NCI-H2171 (cell line): ENCODE data around the gene TMEM120A.

Experiments used
- DNase-seq: peaks from one replicate; lab custom pipeline; 2025; lab: John Stamatoyannopoulos, UW

The TMEM120A gene

DNA sequence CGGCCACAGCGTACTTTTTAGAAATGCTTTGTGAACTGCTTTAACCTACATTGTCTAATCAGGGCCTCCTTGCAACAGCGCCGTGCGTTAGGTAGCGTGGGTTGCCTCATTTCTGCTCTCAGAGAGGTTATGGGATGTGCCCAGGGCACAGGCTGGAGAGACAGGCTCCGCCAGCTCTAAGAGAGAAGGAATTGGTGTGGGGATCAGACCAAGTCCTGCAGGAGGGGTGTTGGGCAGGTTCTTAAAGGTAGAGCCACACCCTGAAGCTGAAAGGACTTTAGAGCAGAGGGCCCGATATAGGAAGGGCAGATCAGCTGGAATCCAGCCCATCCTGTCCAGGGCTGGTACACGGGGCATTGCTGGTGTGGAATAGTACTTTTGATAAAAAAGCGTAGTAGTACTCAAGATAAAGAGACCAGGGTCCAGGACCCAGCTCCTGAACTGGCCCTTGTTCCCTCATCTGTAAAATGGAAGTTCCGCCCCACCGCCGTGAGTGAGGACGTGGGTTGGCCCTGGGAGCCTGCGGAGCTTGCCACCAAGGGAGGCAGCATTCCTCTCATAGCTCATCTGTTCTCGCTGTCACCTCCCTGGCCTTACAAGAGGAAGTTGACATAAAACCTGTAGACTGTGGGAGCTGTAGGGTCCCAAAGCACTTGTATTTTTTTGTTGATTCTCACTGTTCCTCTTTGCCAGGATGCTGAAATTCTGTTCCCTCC lies 37.2 kb downstream of the TMEM120A start:
- DNase-seq, result no peak

DNA sequence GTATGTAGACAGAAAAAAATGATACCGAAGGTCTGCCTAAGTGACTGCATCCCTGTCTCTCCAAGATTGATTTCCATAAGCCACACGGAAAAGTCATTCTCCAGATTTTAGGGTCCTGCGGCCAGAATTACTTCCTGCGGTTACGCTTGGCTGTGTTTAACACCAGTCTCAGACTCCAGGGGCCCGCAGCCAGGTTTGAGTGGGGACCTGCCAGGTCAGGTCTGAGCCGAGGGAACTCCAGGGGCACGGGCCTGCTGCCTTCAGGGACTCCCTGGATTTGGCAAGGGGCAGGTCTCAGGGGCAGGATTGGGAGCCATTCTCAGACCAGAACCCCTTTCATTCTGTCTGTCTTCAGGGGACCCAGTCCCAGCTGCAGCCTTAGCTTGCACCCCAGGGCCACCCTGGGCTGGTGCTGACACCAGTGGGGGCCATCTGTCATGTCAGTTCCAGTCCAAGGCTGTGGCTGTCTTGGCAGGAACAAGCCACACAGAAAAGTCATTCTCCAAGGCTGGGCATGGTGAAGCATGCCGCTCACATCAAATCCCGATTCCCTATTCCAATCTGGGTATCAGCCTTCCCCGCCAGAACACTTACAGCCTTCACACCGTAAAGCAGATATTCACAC lies 39.0 kb downstream of the TMEM120A start:
- no peak for DNase-seq

DNA sequence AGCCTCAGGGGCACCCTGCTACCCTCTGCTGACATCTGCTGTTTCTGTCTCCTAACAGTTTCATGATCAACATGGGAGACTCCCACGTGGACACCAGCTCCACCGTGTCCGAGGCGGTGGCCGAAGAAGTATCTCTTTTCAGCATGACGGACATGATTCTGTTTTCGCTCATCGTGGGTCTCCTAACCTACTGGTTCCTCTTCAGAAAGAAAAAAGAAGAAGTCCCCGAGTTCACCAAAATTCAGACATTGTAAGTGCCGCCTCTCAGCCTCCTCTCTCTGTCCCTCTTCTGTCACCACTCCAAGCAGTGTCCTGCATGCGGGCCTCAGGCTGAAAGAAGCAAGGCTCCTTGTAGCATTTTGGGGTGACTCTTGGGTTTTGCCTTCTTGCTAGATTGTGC lies 40.5 kb downstream of the TMEM120A start:
- DNase-seq, result no peak

DNA sequence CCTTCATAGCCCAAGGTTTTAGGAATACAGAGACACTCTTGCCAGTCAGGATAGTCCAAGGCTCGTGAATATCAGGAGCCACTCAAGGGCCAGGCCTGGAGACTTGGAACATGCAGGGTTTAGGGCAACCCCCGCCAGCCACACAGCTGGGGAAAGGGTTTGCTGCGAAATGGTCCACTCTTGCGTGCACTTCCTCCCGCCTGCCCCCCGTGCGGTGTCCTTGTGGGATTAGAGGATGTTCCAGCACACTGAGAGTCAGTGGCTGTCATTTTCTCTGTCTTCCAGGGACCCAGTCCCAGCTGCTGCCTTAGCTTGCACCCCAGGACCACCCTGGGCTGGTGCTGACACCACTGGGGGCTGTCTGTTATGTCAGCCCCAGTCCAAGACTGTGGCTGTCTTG lies 41.0 kb downstream of the TMEM120A start:
- DNase-seq, result no peak

DNA sequence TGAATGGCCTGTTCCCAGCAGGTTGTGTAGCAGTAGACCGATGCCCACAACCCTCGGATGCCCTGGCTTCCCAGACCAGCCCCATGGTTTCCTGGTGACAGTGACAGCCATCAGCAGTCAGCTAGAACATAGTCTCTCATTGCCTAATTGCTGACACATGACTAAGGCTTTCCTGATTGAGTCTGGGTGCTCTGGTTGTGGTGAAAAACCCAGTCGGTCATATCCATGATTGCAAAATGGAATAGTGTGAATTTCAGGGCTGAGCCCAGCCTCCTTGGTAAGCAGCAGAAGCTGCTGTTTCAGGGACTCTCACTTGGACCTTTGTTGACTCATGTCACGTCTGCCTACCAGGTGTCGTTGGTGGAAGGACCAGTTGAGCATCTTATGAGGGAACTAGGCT lies 42.9 kb downstream of the TMEM120A start:
- DNase-seq, result no peak

DNA sequence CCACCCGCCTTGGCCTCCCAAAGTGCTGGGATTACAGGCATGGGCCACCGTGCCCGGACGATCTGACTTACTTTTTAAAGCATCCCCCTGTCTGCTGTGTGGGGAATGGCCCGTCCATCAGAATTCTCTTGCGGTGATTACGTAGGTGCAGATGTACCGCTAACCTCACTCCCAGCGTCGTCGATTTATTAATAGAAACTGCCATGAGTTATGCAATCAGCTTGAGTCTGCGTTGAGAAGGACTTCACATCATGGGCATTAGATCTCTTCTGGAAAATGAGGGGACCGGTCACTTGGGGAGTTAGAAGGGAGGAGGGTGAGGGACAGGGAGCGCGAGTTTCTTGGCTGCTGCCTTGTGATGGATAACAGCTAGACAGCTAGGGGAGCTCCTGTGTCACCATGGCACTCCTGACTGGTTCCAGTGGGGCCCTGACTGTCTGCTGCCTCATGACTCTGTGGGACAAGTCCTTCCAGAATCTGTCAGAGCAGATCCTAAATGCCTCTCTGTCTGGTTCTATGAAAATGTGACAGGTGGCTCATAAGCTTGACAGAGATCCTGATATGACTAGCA lies 44.2 kb downstream of the TMEM120A start:
- DNase-seq, result no peak

DNA sequence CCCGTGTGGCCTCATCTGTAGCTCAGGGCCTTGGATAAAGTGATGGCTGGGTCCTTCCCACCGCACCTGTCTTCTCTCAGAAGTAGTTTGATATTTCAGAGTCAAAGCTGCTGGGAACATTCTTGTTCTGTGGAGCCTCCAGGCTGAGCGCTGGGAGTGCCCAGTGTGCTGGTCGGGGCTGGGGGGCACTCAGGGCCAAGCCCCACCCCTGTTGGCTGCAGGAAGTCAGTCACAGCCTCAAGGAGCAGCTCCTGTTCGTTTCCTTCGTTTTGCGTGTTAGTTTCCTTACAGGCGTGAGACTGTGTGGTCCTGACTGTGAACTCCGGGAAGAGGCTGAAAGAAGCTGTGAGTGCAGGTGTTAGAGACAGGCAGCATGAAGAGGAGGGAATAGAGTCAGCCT lies 46.2 kb downstream of the TMEM120A start:
- no peak for DNase-seq

DNA sequence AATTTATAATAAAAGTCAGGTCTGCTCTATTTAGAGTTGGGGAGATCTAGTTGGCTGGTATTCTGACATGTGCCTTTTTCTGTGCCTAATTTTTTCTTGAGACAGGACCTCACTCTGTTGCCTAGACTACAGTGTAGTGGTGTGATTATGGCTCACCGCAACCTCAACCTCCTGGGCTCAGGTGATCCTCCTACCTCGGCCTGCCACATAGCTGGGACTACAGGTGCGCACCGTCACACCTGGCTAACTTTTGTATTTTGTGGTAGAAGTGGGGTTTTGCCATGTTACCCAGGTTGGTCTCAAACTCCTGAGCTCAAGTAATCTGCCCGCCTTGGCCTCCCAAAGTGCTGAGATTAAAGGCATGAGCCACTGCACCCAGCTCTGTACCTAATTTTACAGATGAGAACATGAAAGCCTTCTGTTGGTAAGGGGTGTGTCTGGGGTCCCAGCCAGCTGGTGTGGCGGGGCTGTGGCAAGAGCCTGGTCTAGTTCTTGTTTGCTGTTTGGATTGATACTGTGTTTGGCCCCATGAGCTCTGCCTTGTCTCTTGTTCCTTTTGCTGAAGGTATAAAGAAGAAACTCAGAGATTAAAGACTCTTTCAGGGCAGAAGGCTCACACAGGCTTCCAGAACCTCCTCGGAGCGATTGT lies 48.1 kb downstream of the TMEM120A start:
- DNase-seq, result no peak

DNA sequence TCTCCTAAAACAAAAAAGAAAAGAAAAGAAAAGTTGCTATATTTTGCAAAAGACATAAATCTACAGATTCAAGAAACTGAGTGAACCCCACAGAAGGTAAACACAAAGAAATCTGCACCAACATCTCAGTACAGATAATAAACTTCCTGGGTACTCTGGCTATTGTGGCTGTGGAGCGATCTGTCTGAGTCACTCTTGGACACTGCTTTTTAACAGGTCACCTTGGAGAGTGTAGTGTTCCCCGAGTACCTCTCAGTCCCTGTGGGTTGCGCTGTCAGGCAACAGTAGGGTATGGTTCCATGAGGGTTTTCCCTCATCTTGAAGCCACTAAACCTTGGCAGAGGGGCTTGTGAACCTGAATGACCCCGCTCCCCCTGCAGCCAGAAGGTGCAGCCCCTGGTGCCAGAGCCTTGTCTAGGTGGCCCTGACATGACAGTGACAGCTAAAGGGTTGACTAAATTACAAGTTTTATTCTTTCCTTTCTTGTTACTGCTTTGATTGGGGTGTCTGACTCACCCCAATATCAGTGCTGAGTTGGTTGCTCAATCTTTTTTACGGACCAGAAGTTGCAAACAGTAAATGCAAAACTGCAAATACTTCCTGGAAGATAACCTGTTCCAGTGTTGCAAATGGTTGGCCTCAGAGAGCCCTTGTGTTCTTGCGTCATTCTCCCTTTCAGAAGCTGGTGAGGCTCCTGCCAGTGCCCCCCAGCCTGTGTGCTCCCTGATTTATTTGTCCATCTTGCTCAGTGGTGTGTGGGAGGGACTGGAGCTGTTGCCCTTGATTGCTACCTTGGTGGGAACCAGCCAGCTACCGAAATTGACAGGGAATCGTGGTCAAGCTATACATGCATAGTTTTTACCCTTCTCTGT lies 48.9 kb downstream of the TMEM120A start:
- no peak for DNase-seq

DNA sequence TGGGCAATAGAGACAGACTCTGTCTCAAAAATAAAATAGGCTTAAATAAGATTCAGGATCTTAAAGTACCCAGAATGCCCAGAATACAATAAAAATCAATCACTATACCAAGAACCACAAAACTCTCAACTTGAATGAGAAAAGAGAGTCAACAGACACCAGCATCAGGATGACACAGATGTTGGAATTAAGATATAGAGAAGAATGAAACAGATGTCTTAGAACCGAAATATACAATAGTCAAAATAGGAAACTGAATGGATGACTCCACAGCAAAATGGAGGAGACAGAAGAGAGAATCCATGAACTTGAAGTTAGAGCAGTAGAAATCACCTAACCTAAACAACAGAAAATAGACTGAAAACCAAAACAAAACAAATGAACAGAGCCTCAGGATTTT lies 49.9 kb downstream of the TMEM120A start:
- DNase-seq, result no peak

DNA sequence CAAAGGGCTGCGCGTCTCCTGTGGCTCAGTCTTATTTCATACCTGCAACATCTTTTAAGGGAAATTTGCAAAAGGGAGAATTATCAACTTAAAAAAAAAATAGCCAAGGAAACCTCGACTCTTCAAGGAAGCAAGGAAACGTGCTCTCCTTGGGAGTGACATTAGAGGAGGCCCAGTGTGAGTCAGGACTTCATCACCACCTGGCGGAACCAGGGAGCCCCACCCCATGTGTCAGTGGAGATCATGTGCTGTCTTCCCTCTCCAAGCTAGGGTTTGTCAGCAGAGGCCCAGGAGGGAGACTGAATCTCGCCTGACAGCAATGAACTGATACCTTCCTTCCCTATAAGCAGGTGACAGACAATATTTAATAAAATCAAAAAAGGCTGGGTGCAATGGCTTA lies 50.5 kb downstream of the TMEM120A start:
- DNase-seq, result no peak

DNA sequence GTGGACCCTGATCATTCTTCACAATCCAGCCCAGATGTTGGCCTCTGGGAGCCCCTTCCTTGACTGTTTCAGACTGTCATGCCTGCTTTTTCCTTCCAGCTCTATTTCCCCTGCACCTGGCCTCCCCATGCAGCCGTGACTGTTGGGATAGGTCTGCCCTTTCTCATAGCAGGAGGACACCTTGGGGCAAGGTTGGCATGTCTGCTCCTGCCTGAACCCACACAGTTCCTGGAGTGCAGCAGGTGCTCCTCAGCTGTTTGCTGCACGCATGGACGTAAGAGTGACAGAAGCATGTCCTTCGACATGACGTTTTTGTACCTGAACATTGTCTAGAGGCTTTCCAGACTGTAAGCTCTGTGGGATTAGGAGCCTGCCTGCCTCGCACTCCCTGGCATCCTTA lies 55.5 kb downstream of the TMEM120A start:
- no peak for DNase-seq

DNA sequence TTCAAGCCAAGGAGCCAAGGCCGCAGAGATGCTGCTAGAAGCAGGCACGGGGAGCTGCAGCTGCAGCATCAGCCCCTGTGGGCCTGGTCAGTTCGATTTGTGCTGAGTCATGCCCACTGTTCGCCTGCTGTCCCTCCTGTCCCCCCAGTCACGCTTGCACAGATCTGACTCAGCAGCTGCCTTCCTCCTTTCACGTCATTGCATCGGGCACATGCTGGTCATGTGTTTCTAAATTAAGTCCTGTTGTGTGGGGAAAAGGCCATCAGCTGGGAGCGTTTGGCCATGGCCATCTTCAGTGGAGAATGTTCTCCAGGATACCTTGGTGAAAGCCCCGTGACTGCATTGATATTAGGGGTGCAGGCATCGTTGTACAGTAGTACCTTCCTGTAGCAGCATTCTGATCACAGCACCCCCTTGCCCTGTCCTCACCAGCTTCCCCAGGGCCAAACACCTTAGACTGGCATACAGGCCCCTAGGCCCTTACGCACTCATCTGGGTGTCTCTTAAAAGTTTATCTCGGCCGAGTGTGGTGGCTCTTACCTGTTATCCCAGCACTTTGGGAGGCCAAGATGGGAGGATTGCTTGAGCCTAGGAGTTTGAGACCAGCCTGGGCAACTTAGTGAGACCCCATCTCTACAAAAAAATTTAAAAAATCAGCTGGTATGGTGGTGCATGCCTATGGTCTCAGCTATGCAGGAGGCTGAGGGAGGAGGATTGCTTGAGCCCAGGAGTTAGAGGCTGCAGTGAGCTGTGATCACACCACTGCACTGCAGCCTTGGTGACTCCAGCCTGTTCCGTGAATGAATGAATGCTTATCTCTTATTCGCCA lies 56.2 kb downstream of the TMEM120A start:
- DNase-seq, result no peak
